Right lobe of liver (tissue), 4 donors: Measurements from ENCODE around the gene ESR2.

Source experiments
- POLR2A ChIP-seq: fragments of 450-650 bp; IDR thresholded peaks from one replicate; pipeline ENCODE4 v1.6.1; 2017; ENCODE audit warnings: antibody characterized with exemption, mild to moderate bottlenecking
- TF ChIP-seq, protein P1 (sequence below), 4 donors: fragments of 200-600 bp in 3 of 4; fragments of 450-650 bp in 1 of 4; IDR thresholded peaks; one replicate each; pipeline versions ENCODE4 v1.5.1 to v1.8.0; 2016 to 2022; ENCODE audit warnings: antibody characterized with exemption in 4 of 4, mild to moderate bottlenecking in 2 of 4
- donor health status: DM: no; HTN: no; CAD: no.
- donor health status: DM: no; HTN: no; CAD: no.
- donor health status: DM: no; HTN: yes; CAD: no.

- TF ChIP-seq, protein P1, sequence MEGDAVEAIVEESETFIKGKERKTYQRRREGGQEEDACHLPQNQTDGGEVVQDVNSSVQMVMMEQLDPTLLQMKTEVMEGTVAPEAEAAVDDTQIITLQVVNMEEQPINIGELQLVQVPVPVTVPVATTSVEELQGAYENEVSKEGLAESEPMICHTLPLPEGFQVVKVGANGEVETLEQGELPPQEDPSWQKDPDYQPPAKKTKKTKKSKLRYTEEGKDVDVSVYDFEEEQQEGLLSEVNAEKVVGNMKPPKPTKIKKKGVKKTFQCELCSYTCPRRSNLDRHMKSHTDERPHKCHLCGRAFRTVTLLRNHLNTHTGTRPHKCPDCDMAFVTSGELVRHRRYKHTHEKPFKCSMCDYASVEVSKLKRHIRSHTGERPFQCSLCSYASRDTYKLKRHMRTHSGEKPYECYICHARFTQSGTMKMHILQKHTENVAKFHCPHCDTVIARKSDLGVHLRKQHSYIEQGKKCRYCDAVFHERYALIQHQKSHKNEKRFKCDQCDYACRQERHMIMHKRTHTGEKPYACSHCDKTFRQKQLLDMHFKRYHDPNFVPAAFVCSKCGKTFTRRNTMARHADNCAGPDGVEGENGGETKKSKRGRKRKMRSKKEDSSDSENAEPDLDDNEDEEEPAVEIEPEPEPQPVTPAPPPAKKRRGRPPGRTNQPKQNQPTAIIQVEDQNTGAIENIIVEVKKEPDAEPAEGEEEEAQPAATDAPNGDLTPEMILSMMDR (IDR thresholded peaks at IDR 0.05): no peak
- no peak for TF ChIP-seq POLR2A
Observed at GRCh38 chr14:64329149-64329548, 35.0 kb upstream of the ESR2 start.
